K562 (cell line): ENCODE measurements around the gene GTPBP6. TPM values are rescaled to one million over a fixed set of nuclear protein-coding genes. Genes with fewer than 3 reads are reported as not detected.

ENCODE experiments used
- ATAC-seq: fragments of 200-7000 bp; cut with Tn5 transposase; 3 replicates; pipeline ENCODE4 v1.9.1; 2020; ENCODE audit warnings: moderate library complexity
- BruUV-seq: library from RNA; stranded (reverse); fragments of 400-500 nt; replicated peaks from 2 replicates; lab custom pipeline; 2021; lab: Mats Ljungman, UMichigan
- CTCF ChIA-PET: fragments of 300-600 bp; formaldehyde crosslinking; extraction: SDS; loops from one replicate; lab custom pipeline; 2021; ENCODE audit warnings: low intra/inter-chr PET ratio; lab: Yijun Ruan, JAX
- POLR2A ChIA-PET: fragments of 300-600, 350-650 bp; sonication (Branson Sonifier 250); formaldehyde crosslinking; extraction: SDS; loops from one replicate; lab custom pipeline; 2021; ENCODE audit warnings: antibody characterized with exemption, inconsistent platforms; lab: Yijun Ruan, JAX
- DNase-seq, 4 experiments: peaks; one replicate each; pipeline versions ENCODE4 v3.0.0 to v3.0.0-alpha.2; 2011 to 2018; ENCODE audit warnings: low spot score in 3 of 4, mixed read lengths in 3 of 4; ENCODE audit errors: extremely low read depth in 1 of 4
- FAIRE-seq: peaks from 2 replicates; lab custom pipeline; 2011; peaks lifted over from hg19 to GRCh38; lab: Jason Lieb, UNC
- H2AFZ ChIP-seq: 2 replicates; pipeline ENCODE4 v1.6.0; 2011; ENCODE audit warnings: low read depth, low read length, control low read depth, inconsistent platforms
- H3K27ac ChIP-seq: fragments of 200-600 bp; 3 replicates; pipeline ENCODE4 v1.8.0; 2011; ENCODE audit warnings: low read depth, mild to moderate bottlenecking, control low read depth, inconsistent platforms, low read length, moderate library complexity, mixed read lengths; ENCODE audit errors: extremely low read depth
- H3K27me3 ChIP-seq, 2 experiments: fragments of 300-600 bp in 1 of 2; 2 replicates in 1 of 2; 3 replicates in 1 of 2; pipeline versions ENCODE4 v1.6.0 to v1.8.0; 2011; ENCODE audit warnings: inconsistent platforms in 2 of 2, low read length in 2 of 2, mild to moderate bottlenecking in 1 of 2, mixed read lengths in 1 of 2, moderate library complexity in 1 of 2; ENCODE audit not compliant: control insufficient read depth in 2 of 2, insufficient read depth in 2 of 2
- H3K36me3 ChIP-seq: fragments of 300-600 bp; 3 replicates; pipeline ENCODE4 v1.8.0; 2011; ENCODE audit warnings: mild to moderate bottlenecking, low read length, inconsistent platforms; ENCODE audit not compliant: control insufficient read depth, insufficient read depth
- H3K4me1 ChIP-seq, 2 experiments: fragments of 200-600 bp in 1 of 2; replicated peaks in 1 of 2; 2 replicates in 1 of 2; 3 replicates in 1 of 2; pipeline versions ENCODE4 v1.5.1 to v1.8.0; 2011; ENCODE audit warnings: inconsistent platforms in 2 of 2, low read length in 2 of 2, mild to moderate bottlenecking in 1 of 2, mixed read lengths in 1 of 2, moderate library complexity in 1 of 2; ENCODE audit not compliant: control insufficient read depth in 2 of 2, insufficient read depth in 2 of 2
- H3K4me2 ChIP-seq: 2 replicates; pipeline ENCODE4 v1.6.1; 2011; ENCODE audit warnings: low read length, control low read depth, inconsistent platforms, mixed read lengths; ENCODE audit not compliant: insufficient read depth
- H3K4me3 ChIP-seq: fragments of 200-600 bp; sonication (generic), shearing (Covaris generic); 2 replicates; pipeline ENCODE4 v1.5.1; 2016; ENCODE audit warnings: control low read depth, inconsistent platforms
- H3K79me2 ChIP-seq: fragments of 200-600 bp; 3 replicates; pipeline ENCODE4 v1.8.0; 2011; ENCODE audit warnings: low read length, inconsistent platforms; ENCODE audit not compliant: control insufficient read depth, insufficient read depth
- H3K9ac ChIP-seq, 2 experiments: 2 replicates each; pipeline versions ENCODE4 v1.6.0 to v1.6.1; 2011; ENCODE audit warnings: low read depth in 2 of 2, low read length in 2 of 2, control low read depth in 1 of 2, inconsistent platforms in 1 of 2, mild to moderate bottlenecking in 1 of 2, mixed read lengths in 1 of 2; ENCODE audit not compliant: insufficient read depth in 1 of 2
- H3K9me1 ChIP-seq: one replicate; pipeline ENCODE4 v1.6.0; 2011; ENCODE audit warnings: inconsistent platforms, mild to moderate bottlenecking, low read length, moderate library complexity; ENCODE audit not compliant: control insufficient read depth, insufficient read depth
- H3K9me3 ChIP-seq: replicated peaks from 2 replicates; pipeline ENCODE4 v1.5.1; 2011; ENCODE audit warnings: low read depth, low read length, inconsistent platforms; ENCODE audit not compliant: control insufficient read depth, insufficient read depth
- H4K20me1 ChIP-seq: replicated peaks from 2 replicates; pipeline ENCODE4 v1.6.1; 2011; ENCODE audit warnings: low read length, inconsistent platforms, mixed read lengths; ENCODE audit not compliant: control insufficient read depth, insufficient read depth
- GABPB1 ChIP-seq: sonication (generic); formaldehyde crosslinking; IDR thresholded peaks from 2 replicates; pipeline ENCODE4 v1.8.0; 2022; ENCODE audit warnings: mild to moderate bottlenecking, missing genetic modification reagents
- NFATC3 ChIP-seq: fragments of 450-650 bp; IDR thresholded peaks from 2 replicates; pipeline ENCODE4 v1.6.1; 2017; ENCODE audit warnings: mild to moderate bottlenecking
- ZNF668 ChIP-seq: fragments of 250-450 bp; sonication (Bioruptor Pico); IDR thresholded peaks from 2 replicates; pipeline ENCODE4 v1.8.0; 2022; ENCODE audit warnings: mild to moderate bottlenecking, inconsistent platforms
- WGBS: fragments of 100-300 bp; shearing (Covaris generic); methylation state at CpG from one replicate; pipeline ENCODE4 v1.1.6; 2016; ENCODE audit warnings: low coverage, mixed read lengths; ENCODE audit not compliant: insufficient coverage; ENCODE audit errors: missing lambda C conversion rate; 5-methylcytosine and 5-hydroxymethylcytosine counted together
- in situ Hi-C: fragments of 300-500 bp; cut with MboI; formaldehyde crosslinking; loops from 4 replicates; pipeline ENCODE4 v1.15.0; 2018; ENCODE audit warnings: inconsistent platforms, mixed read lengths
- intact Hi-C: fragments of 100-400 bp; cut with micrococcal nuclease; formaldehyde crosslinking; loops from 2 replicates; pipeline ENCODE4 v1.14.2; 2022
- polyA plus RNA-seq, 8 experiments: library from polyadenylated mRNA; depleted of rRNA in 4 of 8; stranded (reverse) in 5 of 8; unstranded in 3 of 8; fragments of >200 nt; fragmentation: Nextera tagmentation in 2 of 8; fragmentation: Illumina TruSeq in 1 of 8; extraction: Ambion mirVana in 2 of 8; extraction: Trizol in 1 of 8; gene quantifications; 2 replicates each; pipeline versions ENCODE4 v1.2.1 to v1.2.3, GENCODE V29; 2011 to 2014; ENCODE audit warnings: inconsistent platforms in 1 of 8, missing spikeins in 1 of 8
- total RNA-seq, 7 experiments: library from RNA; depleted of rRNA in 6 of 7; stranded (reverse); fragments of >200 nt in 6 of 7; fragmentation: Illumina TruSeq in 2 of 7; extraction: Trizol in 2 of 7; gene quantifications; 2 replicates each; pipeline versions ENCODE4 v1.2.1 to v1.2.3, GENCODE V29; 2011 to 2021; ENCODE audit warnings: low replicate concordance in 1 of 7
- TF ChIP-seq, protein P1 (sequence below): fragments of 250-450 bp; sonication (Bioruptor Pico); IDR thresholded peaks from 2 replicates; pipeline ENCODE4 v1.4.0; 2020
- TF ChIP-seq, protein P2 (sequence below), 3 experiments: IDR thresholded peaks in 2 of 3; conservative IDR thresholded peaks in 1 of 3; 2 replicates each; pipeline ENCODE4 v1.5.1; 2011 to 2012; ENCODE audit warnings: low read length in 3 of 3, mild to moderate bottlenecking in 3 of 3, control low read depth in 2 of 3, improper control_type of control experiment in 1 of 3, inconsistent platforms in 1 of 3, low read depth in 1 of 3, mixed read lengths in 1 of 3, moderate library complexity in 1 of 3; ENCODE audit not compliant: insufficient read depth in 2 of 3
- TF ChIP-seq, protein P3 (sequence below): sonication (generic); formaldehyde crosslinking; IDR thresholded peaks from 2 replicates; pipeline ENCODE4 v1.8.0; 2023; ENCODE audit warnings: missing genetic modification reagents, mild to moderate bottlenecking, borderline replicate concordance

Gene GTPBP6
- total and polyA plus RNA-seq, 9 of the 15 experiments (the other 6 are each of a cell fraction or from before 2014, with no cell fraction given) = 0.24 to 35.2 (median 8.0) TPM

DNA sequence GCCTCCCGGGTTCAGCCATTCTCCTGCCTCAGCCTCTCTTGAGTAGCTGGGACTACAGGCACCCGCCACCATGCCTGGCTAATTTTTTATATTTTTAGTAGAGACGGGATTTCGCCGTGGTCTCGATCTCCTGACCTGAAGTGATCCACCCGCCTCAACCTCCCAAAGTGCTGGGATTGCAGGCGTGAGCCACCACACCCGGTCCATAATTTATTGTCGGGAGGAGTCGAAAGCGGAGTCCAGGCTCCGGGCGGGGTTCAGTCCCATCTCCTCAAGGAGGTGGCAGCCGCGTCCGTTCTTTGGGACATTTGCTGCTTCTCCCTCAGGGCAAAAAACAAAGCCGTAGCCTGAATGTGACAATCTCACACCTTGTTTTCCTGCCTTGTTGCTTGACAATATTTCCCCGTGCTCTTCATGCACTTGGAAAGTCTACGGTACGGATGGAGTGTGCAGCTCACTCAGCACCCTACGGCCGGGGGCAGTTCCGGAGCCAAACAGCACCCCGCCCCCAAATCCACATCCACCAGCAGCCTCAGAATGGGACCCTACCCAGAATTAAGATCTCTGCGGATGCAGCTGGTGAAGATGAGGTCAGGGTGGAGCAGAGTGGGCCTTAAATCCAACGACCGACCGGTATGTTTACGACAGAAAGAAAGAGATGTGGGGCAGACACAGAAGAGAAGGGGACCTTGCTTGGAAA is 9.6 kb downstream of the GTPBP6 start:
- Histone ChIP-seq H4K20me1 (no peaks in the 10 kb centered on the region), H3K79me2 (no peaks in the 10 kb centered on the region), H3K9me3 (no peaks in the 10 kb centered on the region), H3K27me3 (no peaks in the 10 kb centered on the region), H3K9me1 (no peaks in the 10 kb centered on the region), H2AFZ (no peak overlapping the region), H3K4me3 (no peak overlapping the region), H3K36me3 (peaks cover 67% of the 10 kb centered on the region), H3K9ac (no peak overlapping the region; a peak in 1 of 4 replicates), H3K4me1 (peaks cover 0 to 9% of the 10 kb centered on the region in 2 experiments; a peak in 2 of 5 replicates), H3K27ac (no peak overlapping the region), H3K4me2 (no peak overlapping the region)
- BruUV-seq = no TSS peak
- ChIA-PET CTCF (no interaction called here), POLR2A (no interaction called here)
- DNase-seq = no peak
- 90% methylated on average over 13 of the region's 30 CpGs for WGBS
- in situ Hi-C loops = no loop called here
- ATAC-seq = no peak
- FAIRE-seq = no peak
- intact Hi-C loops = no loop called here
- TF ChIP-seq, protein P1, sequence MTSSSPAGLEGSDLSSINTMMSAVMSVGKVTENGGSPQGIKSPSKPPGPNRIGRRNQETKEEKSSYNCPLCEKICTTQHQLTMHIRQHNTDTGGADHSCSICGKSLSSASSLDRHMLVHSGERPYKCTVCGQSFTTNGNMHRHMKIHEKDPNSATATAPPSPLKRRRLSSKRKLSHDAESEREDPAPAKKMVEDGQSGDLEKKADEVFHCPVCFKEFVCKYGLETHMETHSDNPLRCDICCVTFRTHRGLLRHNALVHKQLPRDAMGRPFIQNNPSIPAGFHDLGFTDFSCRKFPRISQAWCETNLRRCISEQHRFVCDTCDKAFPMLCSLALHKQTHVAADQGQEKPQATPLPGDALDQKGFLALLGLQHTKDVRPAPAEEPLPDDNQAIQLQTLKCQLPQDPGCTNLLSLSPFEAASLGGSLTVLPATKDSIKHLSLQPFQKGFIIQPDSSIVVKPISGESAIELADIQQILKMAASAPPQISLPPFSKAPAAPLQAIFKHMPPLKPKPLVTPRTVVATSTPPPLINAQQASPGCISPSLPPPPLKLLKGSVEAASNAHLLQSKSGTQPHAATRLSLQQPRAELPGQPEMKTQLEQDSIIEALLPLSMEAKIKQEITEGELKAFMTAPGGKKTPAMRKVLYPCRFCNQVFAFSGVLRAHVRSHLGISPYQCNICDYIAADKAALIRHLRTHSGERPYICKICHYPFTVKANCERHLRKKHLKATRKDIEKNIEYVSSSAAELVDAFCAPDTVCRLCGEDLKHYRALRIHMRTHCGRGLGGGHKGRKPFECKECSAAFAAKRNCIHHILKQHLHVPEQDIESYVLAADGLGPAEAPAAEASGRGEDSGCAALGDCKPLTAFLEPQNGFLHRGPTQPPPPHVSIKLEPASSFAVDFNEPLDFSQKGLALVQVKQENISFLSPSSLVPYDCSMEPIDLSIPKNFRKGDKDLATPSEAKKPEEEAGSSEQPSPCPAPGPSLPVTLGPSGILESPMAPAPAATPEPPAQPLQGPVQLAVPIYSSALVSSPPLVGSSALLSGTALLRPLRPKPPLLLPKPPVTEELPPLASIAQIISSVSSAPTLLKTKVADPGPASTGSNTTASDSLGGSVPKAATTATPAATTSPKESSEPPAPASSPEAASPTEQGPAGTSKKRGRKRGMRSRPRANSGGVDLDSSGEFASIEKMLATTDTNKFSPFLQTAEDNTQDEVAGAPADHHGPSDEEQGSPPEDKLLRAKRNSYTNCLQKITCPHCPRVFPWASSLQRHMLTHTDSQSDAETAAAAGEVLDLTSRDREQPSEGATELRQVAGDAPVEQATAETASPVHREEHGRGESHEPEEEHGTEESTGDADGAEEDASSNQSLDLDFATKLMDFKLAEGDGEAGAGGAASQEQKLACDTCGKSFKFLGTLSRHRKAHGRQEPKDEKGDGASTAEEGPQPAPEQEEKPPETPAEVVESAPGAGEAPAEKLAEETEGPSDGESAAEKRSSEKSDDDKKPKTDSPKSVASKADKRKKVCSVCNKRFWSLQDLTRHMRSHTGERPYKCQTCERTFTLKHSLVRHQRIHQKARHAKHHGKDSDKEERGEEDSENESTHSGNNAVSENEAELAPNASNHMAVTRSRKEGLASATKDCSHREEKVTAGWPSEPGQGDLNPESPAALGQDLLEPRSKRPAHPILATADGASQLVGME (CRISPR knock-in tag) = no peak
- TF ChIP-seq, protein P2, sequence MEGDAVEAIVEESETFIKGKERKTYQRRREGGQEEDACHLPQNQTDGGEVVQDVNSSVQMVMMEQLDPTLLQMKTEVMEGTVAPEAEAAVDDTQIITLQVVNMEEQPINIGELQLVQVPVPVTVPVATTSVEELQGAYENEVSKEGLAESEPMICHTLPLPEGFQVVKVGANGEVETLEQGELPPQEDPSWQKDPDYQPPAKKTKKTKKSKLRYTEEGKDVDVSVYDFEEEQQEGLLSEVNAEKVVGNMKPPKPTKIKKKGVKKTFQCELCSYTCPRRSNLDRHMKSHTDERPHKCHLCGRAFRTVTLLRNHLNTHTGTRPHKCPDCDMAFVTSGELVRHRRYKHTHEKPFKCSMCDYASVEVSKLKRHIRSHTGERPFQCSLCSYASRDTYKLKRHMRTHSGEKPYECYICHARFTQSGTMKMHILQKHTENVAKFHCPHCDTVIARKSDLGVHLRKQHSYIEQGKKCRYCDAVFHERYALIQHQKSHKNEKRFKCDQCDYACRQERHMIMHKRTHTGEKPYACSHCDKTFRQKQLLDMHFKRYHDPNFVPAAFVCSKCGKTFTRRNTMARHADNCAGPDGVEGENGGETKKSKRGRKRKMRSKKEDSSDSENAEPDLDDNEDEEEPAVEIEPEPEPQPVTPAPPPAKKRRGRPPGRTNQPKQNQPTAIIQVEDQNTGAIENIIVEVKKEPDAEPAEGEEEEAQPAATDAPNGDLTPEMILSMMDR (IDR thresholded peaks at IDR 0.05 in 2 of 3, conservative IDR thresholded peaks at IDR 0.05 in 1 of 3; ENCODE audit: insufficient read depth in 2 of 3, low read depth in 1 of 3, low read length in 3 of 3) = no peak
- no peak for TF ChIP-seq GABPB1 (CRISPR knock-in tag)
- TF ChIP-seq NFATC3 = no peak
- TF ChIP-seq, protein P3, sequence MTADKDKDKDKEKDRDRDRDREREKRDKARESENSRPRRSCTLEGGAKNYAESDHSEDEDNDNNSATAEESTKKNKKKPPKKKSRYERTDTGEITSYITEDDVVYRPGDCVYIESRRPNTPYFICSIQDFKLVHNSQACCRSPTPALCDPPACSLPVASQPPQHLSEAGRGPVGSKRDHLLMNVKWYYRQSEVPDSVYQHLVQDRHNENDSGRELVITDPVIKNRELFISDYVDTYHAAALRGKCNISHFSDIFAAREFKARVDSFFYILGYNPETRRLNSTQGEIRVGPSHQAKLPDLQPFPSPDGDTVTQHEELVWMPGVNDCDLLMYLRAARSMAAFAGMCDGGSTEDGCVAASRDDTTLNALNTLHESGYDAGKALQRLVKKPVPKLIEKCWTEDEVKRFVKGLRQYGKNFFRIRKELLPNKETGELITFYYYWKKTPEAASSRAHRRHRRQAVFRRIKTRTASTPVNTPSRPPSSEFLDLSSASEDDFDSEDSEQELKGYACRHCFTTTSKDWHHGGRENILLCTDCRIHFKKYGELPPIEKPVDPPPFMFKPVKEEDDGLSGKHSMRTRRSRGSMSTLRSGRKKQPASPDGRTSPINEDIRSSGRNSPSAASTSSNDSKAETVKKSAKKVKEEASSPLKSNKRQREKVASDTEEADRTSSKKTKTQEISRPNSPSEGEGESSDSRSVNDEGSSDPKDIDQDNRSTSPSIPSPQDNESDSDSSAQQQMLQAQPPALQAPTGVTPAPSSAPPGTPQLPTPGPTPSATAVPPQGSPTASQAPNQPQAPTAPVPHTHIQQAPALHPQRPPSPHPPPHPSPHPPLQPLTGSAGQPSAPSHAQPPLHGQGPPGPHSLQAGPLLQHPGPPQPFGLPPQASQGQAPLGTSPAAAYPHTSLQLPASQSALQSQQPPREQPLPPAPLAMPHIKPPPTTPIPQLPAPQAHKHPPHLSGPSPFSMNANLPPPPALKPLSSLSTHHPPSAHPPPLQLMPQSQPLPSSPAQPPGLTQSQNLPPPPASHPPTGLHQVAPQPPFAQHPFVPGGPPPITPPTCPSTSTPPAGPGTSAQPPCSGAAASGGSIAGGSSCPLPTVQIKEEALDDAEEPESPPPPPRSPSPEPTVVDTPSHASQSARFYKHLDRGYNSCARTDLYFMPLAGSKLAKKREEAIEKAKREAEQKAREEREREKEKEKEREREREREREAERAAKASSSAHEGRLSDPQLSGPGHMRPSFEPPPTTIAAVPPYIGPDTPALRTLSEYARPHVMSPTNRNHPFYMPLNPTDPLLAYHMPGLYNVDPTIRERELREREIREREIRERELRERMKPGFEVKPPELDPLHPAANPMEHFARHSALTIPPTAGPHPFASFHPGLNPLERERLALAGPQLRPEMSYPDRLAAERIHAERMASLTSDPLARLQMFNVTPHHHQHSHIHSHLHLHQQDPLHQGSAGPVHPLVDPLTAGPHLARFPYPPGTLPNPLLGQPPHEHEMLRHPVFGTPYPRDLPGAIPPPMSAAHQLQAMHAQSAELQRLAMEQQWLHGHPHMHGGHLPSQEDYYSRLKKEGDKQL (CRISPR knock-in tag) = no peak
- TF ChIP-seq ZNF668 (CRISPR knock-in tag) = no peak
